Frontal cortex (tissue), 4 donors: Measurements from ENCODE around the gene CHCHD3. TPM values are rescaled to one million over a fixed set of nuclear protein-coding genes. Genes with fewer than 3 reads are reported as not detected.

Source experiments
- DNase-seq, 2 donors: peaks; one replicate each; pipeline ENCODE4 v3.0.0; 2012; ENCODE audit warnings: low spot score in 2 of 2
- FAIRE-seq: peaks from 2 replicates; lab custom pipeline; 2012; peaks lifted over from hg19 to GRCh38; lab: Jason Lieb, UNC
- total RNA-seq: library from RNA; depleted of rRNA; stranded (reverse); fragments of >200 nt; gene quantifications from one replicate; pipeline ENCODE4 v1.2.3, GENCODE V29; 2014
- donor health status: control.
- donor health status: control.
- donor health status: control.

CHCHD3 gene
- total RNA-seq = 60.7 TPM

DNA sequence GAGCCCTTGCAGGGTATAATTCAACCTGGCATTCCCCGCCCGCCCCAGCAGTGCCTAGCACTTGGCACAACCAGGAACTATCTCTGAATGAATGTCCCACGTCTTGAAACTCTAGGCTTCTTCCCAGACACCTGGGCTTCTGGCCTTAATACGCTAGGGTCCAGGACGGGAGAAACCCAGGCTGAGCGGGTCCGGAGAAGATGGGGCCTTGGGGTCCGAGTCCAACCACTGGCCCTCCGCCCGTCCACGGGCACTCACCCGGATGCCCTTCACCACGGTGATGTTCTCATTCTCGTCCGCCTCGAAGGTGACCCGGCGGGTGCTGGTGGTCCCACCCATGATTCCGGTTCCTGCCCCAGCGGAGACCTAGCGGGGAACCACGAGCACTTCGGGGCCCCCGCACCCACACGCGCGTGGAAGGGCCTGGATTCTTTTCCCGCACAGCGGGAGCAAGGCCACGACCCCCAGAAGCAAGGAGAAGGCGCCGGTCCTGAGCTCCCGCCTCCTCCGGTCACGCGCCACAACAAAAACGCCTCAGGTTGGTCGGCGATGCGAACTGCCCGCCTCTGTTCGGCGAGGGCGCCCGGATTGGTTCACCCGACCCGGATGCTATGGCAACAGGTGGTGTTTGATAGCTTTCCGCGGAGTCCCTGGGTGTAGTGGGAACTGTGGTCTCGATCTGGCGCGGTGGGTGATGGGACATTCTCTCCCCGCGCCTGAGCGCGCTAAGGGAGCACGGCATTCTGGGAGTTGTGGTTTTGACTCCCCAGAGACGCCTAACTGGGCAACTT lies at the start of gene CHCHD3:
Gene CHCHD3 (minus strand): TSS at position 492 of the 791 bp plus-strand sequence. CDS start 153 bp downstream, at position 339.
- FAIRE-seq (peak; percentile 90), DNase-seq (peak; percentile 83 to 94)

- FAIRE-seq (no peak), DNase-seq (no peak)
Observed at GRCh38 chr7:133130166-133130565, 48.3 kb upstream of the CHCHD3 start.

DNA sequence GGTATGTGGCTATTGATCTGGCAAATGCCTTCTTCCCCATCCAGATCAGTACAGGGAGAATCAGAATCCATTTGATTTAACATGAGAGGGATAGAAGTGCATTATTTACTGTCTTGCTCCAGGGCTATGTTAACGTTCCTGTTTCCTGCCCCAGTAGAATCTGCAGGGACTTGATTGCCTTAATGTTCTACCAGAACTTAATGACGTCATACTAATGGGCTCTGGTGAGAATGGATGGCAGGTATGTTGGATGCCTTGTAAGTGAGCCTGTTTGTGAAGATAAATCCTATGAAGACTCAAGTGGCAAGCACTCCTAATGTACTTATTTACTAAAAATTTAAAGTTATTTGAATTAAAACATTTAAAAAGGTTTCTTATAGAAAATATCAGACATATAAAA lies 44.5 kb upstream of the CHCHD3 start:
- DNase-seq (no peak), FAIRE-seq (no peak)

DNA sequence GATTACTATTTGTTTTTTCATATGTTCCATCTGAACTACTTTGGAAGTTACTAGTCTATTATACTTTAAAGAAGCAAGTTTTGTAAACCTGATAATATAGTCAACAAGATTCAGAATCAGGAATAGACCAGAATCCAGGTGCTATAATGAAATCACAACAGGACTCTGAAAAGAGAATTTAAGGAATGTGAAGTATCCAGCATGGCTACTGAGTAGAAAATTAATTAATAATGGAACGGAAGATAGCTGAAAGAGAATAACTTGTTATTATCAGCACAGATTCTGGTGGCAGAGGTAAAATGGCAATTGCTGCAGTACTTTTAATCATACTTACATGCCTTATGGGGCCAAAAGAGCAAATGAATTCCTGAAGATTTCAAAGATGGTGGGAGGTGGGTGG lies 43.1 kb upstream of the CHCHD3 start:
- FAIRE-seq (no peak), DNase-seq (no peak)

GRCh38 chr7:133121175-133121844 lies 39.4 kb upstream of the CHCHD3 start:
- DNase-seq = no peak

GRCh38 chr7:133119067-133119466 lies 37.2 kb upstream of the CHCHD3 start:
- no peak for DNase-seq
- no peak for FAIRE-seq

More at GRCh38 chr7:133121175-133121844, 39.4 kb upstream of the CHCHD3 start:
- no peak for FAIRE-seq

GRCh38 chr7:133118261-133118660 lies 36.4 kb upstream of the CHCHD3 start:
- DNase-seq (no peak), FAIRE-seq (no peak)

GRCh38 chr7:133117452-133117851 lies 35.6 kb upstream of the CHCHD3 start:
- FAIRE-seq = no peak

DNA sequence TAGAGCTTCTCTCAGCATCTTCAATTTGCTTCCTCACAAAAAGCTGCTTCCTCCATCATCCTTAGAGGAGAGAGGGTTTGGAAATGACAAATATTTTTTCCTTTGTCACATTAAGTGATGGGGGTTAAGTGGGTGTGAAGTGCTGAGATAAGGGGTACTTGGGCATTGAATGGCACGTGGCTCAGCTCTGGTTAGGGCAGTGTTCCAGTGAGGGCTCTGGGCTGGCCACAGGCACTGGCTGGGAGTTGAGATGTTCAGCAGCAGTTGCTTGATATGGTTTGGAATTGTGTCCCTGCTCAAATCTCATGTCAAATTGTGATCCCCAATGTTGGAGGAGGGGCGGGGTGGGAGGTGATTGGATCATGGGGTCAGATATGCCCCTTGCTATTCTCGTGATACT lies 33.7 kb upstream of the CHCHD3 start:
- FAIRE-seq (no peak), DNase-seq (no peak)

More at GRCh38 chr7:133117452-133117851, 35.6 kb upstream of the CHCHD3 start:
- DNase-seq = no peak

DNA sequence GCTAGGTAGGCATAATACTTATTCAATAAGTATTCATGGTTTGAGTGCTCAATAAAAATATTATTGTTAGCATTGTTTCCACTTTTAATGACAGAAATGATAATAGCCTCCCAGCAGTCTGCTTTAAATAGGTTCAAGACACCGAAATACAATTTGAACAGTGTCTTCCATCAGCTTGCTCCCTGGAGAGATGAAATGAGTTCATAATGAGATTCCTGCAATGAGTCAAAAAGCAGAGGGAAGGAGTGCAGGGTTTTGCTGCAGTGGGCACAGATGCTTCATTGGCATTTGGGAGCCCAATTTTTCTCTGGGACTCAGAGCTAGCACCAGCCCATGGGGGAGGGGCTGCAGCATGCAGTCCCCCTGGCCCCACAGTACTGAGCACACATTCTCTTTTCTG lies 32.6 kb upstream of the CHCHD3 start:
- DNase-seq = no peak

DNA sequence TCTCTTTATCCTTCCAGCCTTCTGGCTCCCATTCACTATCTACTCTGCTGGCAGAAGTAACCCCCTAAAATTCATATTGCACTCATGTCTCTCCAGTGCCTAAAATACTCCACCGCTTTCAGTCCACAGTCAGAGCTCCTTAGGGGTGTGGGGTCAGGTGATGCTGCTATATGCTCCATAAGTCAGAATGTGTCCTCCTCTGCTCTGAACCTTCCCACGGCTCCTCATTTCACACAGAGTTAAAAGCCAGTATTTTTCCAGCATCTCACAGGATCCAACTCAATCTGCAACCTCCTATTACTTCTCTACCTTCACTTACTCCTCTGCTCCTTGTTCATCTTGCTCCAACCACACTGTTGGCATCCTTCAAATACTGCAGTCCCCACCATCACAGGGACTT lies 31.1 kb upstream of the CHCHD3 start:
- FAIRE-seq (no peak), DNase-seq (no peak)

More for the DNA sequence above, 32.6 kb upstream of the CHCHD3 start:
- no peak for FAIRE-seq

GRCh38 chr7:133112335-133112734 lies 30.4 kb upstream of the CHCHD3 start:
- no peak for FAIRE-seq
- no peak for DNase-seq

- DNase-seq (no peak), FAIRE-seq (no peak)
Observed at GRCh38 chr7:133110312-133110711, 28.4 kb upstream of the CHCHD3 start.

GRCh38 chr7:133109816-133110215 lies 27.9 kb upstream of the CHCHD3 start:
- no peak for FAIRE-seq

DNA sequence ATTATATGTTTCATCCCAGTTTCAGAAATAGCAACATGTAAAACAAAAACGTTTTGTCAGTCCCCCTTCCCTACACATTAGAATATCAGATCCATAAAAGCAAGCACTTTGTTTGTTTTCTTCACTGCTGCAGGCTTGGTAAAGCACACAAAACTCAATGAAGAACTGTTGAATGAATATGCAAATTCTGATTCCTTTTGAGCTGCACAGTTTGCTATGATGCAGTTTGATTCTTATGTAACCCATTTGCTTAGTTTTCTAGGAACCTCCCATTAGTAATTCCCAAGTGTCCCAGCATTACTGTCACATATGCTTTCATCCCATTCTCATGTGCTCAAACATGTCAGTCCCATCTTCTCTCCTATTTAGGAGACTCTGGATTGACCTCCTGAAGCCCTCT lies 26.1 kb upstream of the CHCHD3 start:
- FAIRE-seq (no peak), DNase-seq (no peak)

More at GRCh38 chr7:133109816-133110215, 27.9 kb upstream of the CHCHD3 start:
- no peak for DNase-seq

DNA sequence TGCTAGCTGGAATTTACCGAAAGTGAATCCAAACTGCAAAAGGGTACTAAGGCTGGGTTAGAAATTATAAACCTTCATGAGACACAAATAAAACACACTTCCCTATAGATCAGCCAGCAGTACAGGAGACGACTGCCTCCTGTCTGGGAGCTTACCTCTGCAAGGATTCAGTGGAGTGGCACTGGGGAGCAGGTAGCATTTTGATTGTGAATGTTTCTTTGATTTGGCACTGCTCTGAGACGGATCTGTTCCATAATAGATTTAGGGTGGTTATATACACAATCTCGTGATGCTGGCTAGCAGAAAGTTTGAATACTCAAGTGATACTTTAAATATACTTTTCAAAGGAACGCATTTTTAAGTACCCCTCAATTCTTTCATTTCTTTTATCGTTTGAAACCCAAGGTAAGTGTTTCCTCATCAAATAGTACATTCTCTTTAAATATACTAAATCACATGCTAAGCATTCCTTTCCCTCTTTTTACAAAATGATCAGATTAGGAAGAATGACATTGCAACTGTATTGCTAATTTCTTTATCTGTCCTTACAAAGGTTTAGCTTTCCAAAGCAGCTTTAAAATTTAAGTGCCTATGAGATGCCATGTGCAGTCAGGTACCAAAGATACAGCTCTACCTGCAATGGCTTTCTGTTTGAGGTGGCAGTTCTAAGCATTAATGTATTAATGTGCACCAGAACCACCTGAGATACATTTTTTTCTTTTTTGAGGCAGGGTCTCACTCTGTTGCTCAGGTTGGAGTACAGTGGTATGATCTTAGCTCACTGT lies 20.6 kb upstream of the CHCHD3 start:
- FAIRE-seq (no peak), DNase-seq (no peak)

- no peak for DNase-seq
- no peak for FAIRE-seq
Observed at GRCh38 chr7:133099633-133100286, 17.9 kb upstream of the CHCHD3 start.

GRCh38 chr7:133095119-133095671 lies 13.3 kb upstream of the CHCHD3 start:
- no peak for DNase-seq
- no peak for FAIRE-seq

GRCh38 chr7:133091943-133092464 lies 10.1 kb upstream of the CHCHD3 start:
- DNase-seq = no peak
- no peak for FAIRE-seq
